NK-92 (cell line): ENCODE results near the gene POU2F3.

ENCODE experiments used
- DNase-seq: peaks from one replicate; lab custom pipeline; 2025; ENCODE audit not compliant: unreplicated experiment; lab: John Stamatoyannopoulos, UW

The POU2F3 gene

GRCh38 chr11:120281143-120281795 lies 41.3 kb downstream of the POU2F3 start:
- no peak for DNase-seq

- no peak for DNase-seq
Measured at GRCh38 chr11:120283124-120283523, 43.2 kb downstream of the POU2F3 start.

DNA sequence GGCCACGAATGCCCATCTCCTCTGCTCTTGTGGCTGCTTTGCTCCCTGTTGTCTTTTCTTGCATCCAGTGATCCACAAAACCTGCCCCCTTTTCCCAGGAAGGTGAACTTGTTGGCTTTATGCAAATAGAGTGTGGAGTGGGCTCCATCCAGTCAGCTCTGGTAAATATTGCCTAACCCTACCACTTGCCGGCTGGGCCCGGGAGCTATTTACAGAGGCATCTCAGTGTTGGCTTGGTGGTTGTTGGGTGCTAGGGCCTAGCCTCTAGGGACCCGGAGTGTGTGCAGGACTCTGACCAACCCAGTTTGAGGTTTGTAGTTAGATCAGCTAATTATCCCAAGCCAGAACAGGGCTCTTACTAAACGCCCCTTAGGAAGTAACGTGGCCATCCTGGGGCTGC lies 44.3 kb downstream of the POU2F3 start:
- no peak for DNase-seq

DNA sequence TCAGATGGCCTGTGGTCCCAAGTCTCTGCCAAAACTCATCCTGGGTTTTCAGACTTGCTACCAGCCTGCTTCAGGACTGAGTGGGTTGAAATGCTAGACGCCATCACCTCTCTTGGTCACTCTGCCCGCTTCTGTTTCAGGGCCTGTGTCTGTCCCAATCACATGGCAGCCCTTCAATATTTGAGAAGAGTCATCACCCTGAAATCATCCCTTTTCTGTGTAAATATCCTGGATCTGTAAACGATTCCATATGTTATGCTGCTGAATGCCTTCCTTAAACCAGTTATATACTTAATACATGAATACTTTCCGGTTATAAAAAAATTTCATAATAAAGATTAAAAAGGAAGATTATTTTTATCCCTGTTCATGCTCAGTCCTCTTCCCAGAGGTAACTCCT lies 45.3 kb downstream of the POU2F3 start:
- no peak for DNase-seq

DNA sequence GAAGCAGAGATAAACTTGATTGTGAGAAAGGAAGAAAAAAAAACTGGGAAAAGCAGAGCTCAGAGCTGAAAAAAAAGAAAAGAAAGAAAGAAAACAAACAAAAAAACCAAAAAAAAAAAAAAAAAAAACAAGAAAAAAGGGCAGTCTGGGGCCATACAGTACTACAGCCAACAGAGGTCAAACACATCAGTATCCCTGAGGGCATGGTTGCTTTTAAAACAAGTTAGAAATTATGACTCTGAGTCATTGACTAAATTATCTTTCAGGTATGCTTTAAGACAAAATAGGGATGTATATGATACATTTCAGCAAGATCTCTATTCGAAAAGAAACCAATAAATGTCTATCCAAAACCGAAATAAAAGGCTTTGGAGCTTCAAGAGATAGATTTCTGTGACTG lies 48.1 kb downstream of the POU2F3 start:
- no peak for DNase-seq

DNA sequence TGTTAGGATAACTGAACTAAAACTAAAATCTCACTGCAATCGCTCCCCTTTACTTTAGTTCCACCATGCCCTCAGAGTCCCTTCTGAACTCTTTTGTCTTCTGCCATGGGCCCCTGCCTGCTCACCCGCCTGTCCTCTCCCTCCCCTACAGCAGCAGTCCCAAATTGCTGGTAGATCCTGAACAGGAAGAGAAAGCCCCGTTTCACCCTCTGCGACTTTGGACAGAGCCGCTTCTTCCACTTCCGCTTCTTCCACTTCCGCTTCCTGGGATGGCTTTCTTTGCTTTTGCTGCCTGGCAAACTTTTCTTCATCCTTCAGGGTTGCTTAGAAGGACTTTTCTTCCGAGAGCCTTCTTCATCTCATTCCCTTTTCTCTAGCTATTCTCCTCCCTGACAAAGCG lies 49.5 kb downstream of the POU2F3 start:
- no peak for DNase-seq

DNA sequence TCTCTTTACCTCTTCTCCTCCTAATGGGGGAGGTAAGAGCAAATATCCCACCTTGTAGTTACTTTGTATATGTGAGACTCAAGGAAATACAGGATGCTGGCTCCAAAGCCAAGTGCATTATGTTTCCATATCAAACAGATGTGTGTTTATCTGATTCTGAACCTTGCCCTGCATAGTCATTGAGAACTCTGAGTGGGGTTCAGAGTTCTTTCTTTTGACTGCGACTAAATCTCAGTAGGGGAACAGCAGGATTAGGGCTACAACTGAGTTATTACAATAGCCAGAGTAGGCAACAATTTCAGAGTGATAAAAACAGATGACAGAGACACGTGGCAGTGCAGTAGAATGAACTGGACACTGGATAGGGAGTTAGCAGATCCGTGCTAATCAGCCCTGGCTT lies 51.0 kb downstream of the POU2F3 start:
- DNase-seq, result no peak

DNA sequence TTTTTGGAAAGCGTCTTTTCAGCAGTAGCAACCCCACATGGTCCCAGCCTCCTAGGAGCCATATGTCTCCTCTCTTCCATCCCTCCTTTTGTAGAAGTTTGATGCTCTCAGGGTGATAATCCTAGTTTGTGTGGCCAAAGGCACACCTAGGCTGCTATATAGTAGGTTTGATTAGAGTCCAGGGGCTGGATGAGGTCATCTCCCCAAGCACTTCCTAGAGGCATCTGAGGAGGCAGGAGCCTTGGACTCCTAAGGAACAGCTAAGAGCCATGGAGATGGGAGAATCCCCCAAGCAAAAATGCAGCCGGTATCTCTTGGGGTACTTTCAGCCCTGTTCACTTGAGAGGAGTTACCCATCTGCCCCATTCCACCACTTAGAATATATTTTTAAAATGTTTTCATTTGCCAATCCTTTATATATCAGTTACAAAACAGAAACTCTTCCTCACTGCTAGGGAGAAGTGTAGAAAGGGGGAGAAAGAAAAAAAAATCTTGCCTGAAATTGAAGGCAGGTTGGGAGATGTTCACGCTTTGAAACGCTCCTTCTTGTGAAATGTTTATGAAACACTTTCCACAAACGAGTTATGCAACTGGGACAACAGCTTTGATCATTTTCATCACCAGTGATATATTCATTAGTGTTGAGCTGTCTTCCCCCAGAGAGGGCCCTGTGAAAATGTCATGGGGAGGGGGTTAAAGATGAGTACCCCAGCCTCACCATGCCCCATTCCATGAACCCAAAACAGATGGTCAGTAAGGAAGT lies 53.3 kb downstream of the POU2F3 start:
- no peak for DNase-seq

GRCh38 chr11:120294096-120294495 lies 54.2 kb downstream of the POU2F3 start:
- DNase-seq, result no peak

GRCh38 chr11:120295099-120295498 lies 55.2 kb downstream of the POU2F3 start:
- no peak for DNase-seq

DNA sequence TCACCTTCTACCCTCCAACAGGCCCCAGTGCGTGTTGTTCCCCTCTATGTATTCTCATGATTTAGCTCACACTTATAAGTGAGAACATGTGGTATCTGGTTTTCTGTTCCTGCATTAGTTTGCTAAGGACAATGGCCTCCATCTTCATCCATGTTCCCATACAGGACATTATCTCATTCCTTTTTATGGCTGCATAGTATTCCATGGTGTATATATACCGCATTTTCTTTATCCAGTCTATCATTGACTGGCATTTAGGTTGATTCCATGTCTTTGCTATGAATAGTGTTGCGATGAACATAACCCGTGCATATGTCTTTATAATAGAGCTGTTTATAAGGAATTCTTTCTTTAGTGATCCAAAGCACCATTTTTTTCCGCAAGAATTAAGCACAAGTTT lies 56.6 kb downstream of the POU2F3 start:
- no peak for DNase-seq

DNA sequence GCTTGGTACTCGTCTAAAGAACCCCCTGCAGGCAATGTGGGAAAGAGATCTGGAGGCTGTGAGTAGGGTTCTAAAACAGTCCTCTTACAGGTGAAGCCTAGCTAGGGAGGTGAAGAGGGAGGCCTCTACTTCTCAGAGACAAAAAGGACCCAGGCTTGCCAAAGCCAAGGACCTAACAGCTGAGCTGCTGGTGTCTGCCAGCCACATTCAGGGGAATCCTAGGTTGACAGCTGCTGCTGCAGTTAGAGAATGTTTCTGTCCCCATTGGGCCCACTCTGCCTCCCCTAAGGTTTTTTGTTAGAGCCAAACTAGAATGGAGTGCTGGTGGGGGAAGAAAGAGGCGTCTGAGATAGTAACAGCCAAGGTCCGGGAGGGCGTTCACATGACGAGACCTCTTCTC lies 58.5 kb downstream of the POU2F3 start:
- no peak for DNase-seq

- DNase-seq, result no peak
Measured at GRCh38 chr11:120302001-120302805, 62.3 kb downstream of the POU2F3 start.

DNA sequence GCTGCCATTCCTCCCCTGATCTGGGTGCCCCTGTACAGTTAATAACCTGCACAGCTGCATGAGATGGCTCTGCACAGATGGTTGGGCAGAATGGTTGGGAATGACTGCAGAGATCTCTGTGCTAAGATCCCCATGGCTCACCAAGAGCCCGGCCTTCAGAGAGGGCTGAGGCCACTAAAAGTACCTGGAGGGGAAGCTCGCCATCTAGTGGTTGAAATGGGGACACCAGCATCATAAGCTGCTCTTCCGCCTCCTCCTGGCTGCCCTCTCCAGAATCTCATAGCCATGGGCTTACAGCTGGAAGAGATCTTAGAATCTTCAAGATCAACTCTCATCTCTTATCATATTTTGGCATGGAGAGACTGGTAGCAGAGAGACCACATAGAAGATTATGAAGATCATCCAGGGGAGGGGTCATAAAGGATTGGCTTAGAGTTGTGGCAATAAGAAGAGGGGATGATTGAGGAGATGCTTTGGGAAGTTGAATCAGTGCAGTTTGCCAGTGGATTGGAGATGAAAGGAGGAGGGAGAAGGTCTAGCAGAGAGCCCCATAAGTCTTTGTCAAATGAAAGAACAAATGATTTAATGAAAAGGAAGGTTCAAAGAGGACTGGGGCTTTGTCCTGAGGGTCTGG lies 63.2 kb downstream of the POU2F3 start:
- no peak for DNase-seq

- DNase-seq, result no peak
Measured at GRCh38 chr11:120304526-120304925, 64.6 kb downstream of the POU2F3 start.

GRCh38 chr11:120305286-120305685 lies 65.3 kb downstream of the POU2F3 start:
- DNase-seq, result no peak

DNA sequence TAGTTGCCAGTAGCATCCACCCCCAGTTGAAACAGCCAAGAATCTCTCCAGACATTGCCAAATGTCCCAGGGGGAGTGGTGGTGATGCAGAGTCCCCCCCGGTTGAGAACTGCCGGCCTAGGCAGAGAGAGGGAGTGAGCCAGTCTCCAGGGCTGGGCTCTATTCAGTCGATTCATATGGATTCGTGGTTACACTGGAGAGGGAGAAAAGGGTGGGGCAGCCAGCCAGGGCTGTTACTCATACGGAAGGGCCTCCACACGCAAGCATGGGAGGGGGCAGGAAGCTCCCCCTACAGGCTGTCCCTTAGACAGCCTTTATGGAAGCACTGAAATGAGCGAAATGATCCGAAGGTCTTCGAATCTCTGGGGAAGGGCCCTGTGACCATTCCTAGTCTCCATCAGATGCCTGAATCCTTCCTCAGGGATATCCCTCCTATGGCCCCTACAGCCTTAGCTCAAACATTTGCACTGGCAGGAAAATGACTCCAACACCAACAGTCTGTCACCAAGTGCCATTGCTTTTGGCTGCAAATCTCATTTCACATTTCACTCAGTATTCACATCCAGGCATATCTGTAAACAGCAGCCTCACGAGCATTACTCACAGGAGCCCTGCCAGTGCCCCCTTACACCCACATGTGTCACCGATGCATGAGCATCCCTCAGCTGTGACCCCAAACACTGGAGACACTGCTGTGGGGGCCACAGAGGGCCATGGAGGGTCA lies 66.7 kb downstream of the POU2F3 start:
- no peak for DNase-seq

GRCh38 chr11:120307476-120307875 lies 67.5 kb downstream of the POU2F3 start:
- DNase-seq, result no peak

- DNase-seq, result no peak
Measured at GRCh38 chr11:120308081-120308480, 68.1 kb downstream of the POU2F3 start.

- DNase-seq, result no peak
Measured at GRCh38 chr11:120310870-120311269, 70.9 kb downstream of the POU2F3 start.

DNA sequence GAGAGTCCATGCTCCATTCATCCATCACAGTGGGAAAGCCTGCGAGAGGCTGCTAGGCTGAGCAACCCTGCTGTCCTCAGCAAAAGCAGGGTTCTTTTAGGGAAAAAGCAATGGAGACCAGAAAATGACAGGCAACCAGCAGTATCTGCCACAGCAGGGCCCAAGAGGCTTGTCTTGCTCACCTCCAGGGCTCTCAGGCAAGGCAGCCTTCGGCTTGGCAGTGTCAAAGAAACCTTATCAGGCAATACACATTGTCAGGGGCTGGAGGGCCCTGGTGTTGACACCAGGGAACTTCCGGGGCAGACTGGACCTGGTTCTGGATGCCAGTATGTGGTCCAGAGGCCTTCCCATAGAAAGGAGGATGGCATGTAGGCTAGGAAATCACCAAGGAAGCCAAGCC lies 74.9 kb downstream of the POU2F3 start:
- DNase-seq, result no peak
